ENCODE measurements around the gene TYMP. TPM values are rescaled to one million over a fixed set of nuclear protein-coding genes. Genes with fewer than 3 reads are reported as not detected.

The TYMP gene
- total RNA-seq, 1 experiment from 2014 or later: 12.3 TPM

DNA sequence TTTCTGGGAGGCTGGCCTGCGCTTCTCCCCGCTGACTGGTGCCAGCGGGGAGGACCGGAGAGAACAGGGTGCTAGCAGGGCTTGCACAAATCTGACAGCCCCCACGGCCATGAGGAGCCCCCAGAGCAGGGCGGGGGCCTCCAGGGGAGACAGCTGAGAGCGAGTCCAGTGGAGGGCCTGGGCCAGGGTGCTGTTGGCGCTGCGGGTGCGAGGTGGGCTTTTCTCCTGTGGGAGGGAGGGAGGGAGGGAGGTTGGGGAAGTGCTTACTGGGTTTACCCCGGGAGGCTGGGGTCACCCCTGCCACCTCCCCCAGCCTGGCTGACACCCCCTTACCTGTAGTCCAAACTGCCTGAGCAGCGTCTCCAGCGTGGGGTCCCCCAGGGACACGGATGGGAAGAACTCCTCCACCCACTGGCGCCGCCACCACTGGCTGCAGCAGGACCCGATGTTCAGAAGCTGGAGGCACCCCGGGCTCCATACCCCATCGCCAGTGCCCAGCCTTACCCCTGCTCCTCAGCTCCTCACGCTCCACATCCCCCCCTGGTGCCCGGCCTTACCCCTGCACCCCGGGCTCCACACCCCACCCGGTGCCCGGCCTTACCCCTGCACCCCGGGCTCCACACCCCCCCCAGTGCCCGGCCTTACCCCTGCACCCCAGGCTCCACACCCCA lies 26.2 kb downstream of the TYMP start:
- Histone ChIP-seq H3K4me3 (ENCODE audit: low read length) (no peak overlapping the region), H3K4me2 (ENCODE audit: low read length) (no peak overlapping the region), H3K27me3 (ENCODE audit: low read length) (no peaks in the 10 kb centered on the region), H3K9ac (ENCODE audit: low read length) (no peak overlapping the region), H3K9me3 (ENCODE audit: low read length) (no peaks in the 10 kb centered on the region), H3K27ac (ENCODE audit: low read length) (no peak overlapping the region), H2AFZ (ENCODE audit: low read length) (no peak overlapping the region), H3K9me2 (replicated peaks; ENCODE audit: low read length) (no peaks in the 10 kb centered on the region), H3F3A (ENCODE audit: low read length, unreplicated experiment) (no peaks in the 10 kb centered on the region), H3K4me1 (ENCODE audit: insufficient read depth, low read length) (no peaks in the 10 kb centered on the region; the same call in 1 of the 2 replicates), H4K20me1 (ENCODE audit: low read length) (no peaks in the 10 kb centered on the region), H3K36me3 (ENCODE audit: low read depth, low read length) (no peaks in the 10 kb centered on the region), H3K79me2 (ENCODE audit: low read length) (peaks cover 16% of the 10 kb centered on the region)
- ATAC-seq: no peak
- CTCF ChIA-PET: no interaction called here
- TF ChIP-seq, protein P1, sequence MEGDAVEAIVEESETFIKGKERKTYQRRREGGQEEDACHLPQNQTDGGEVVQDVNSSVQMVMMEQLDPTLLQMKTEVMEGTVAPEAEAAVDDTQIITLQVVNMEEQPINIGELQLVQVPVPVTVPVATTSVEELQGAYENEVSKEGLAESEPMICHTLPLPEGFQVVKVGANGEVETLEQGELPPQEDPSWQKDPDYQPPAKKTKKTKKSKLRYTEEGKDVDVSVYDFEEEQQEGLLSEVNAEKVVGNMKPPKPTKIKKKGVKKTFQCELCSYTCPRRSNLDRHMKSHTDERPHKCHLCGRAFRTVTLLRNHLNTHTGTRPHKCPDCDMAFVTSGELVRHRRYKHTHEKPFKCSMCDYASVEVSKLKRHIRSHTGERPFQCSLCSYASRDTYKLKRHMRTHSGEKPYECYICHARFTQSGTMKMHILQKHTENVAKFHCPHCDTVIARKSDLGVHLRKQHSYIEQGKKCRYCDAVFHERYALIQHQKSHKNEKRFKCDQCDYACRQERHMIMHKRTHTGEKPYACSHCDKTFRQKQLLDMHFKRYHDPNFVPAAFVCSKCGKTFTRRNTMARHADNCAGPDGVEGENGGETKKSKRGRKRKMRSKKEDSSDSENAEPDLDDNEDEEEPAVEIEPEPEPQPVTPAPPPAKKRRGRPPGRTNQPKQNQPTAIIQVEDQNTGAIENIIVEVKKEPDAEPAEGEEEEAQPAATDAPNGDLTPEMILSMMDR (conservative IDR thresholded peaks at IDR 0.05; ENCODE audit: low read depth, low read length): no peak
- TF ChIP-seq EZH2 (IDR thresholded peaks at IDR 0.05; ENCODE audit: low read length, unreplicated experiment): no peak
- no peak for TF ChIP-seq EZH2phosphoT487 (IDR thresholded peaks at IDR 0.05; ENCODE audit: borderline replicate concordance, low read length)
- intact Hi-C loops (cut with micrococcal nuclease): no loop called here
- POLR2A ChIA-PET (ENCODE audit: unreplicated experiment): no interaction called here
- no TSS peak for BruUV-seq (replicated peaks)
- no peak for DNase-seq

DNA sequence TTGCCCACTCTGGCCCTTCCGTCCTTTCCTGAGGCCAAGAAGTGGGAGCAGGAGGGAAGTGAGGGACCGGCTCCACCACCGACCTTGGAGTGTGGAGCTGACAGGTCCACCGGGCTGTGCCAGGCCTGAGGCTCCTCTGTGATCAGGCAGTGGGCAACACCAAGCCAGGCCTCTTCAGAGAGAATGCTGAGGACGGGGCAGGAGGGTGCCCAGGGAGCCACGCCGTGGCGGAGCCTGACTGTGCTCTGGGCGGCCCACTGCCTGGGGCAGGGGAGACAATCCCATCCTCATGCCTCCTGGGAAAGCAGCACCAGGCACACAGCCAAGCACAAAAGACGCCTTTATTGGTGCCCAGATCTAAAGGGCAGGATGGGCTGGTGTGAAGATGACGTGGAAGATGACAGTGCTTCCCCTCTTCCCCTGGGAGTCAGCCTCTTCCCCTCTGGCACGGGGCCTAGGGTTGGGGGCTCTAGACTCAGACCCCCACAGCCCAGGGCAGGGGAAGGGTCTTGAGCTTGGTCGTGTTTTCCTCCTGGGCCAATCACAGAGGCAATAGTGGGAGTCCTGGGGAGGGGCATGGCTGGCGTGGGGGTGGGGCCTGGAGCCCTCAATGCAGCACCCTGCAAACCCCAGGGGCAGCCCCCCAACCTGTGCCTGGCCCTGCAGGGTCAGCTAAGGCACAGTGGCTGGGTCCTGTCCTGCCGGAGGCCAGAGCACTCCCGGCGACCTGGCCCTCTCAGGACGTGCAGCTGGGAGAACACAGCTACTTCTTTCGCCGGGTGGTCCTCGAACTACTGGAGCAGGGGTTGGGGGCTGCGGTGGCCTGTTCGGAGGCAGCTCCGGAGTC lies 27.0 kb downstream of the TYMP start:
- BruUV-seq (replicated peaks): no TSS peak
- ChIA-PET POLR2A (ENCODE audit: unreplicated experiment) (no interaction called here), CTCF (no interaction called here)
- H4K20me1 ChIP-seq (ENCODE audit: low read length): no peaks in the 10 kb centered on the region
- no peak overlapping the region for H3K27ac ChIP-seq (ENCODE audit: low read length)
- H3K36me3 ChIP-seq (ENCODE audit: low read depth, low read length): no peaks in the 10 kb centered on the region
- no peaks in the 10 kb centered on the region for H3K9me2 ChIP-seq (replicated peaks; ENCODE audit: low read length)
- ATAC-seq (no peak), DNase-seq (no peak)
- no peaks in the 10 kb centered on the region for H3F3A ChIP-seq (ENCODE audit: low read length, unreplicated experiment)
- H3K4me1 ChIP-seq (ENCODE audit: insufficient read depth, low read length): no peaks in the 10 kb centered on the region; the same call in 1 of the 2 replicates
- intact Hi-C loops (cut with micrococcal nuclease): no loop called here
- H3K9me3 ChIP-seq (ENCODE audit: low read length): no peaks in the 10 kb centered on the region
- H3K79me2 ChIP-seq (ENCODE audit: low read length): peaks cover 14% of the 10 kb centered on the region
- H3K27me3 ChIP-seq (ENCODE audit: low read length): no peaks in the 10 kb centered on the region
- H2AFZ ChIP-seq (ENCODE audit: low read length): no peak overlapping the region
- TF ChIP-seq, protein P1 (conservative IDR thresholded peaks at IDR 0.05; ENCODE audit: low read depth, low read length): no peak
- TF ChIP-seq EZH2phosphoT487 (IDR thresholded peaks at IDR 0.05; ENCODE audit: borderline replicate concordance, low read length) (no peak), EZH2 (IDR thresholded peaks at IDR 0.05; ENCODE audit: low read length, unreplicated experiment) (no peak)
- H3K4me3 ChIP-seq (ENCODE audit: low read length): no peak overlapping the region
- H3K9ac ChIP-seq (ENCODE audit: low read length): no peak overlapping the region
- no peak overlapping the region for H3K4me2 ChIP-seq (ENCODE audit: low read length)

DNA sequence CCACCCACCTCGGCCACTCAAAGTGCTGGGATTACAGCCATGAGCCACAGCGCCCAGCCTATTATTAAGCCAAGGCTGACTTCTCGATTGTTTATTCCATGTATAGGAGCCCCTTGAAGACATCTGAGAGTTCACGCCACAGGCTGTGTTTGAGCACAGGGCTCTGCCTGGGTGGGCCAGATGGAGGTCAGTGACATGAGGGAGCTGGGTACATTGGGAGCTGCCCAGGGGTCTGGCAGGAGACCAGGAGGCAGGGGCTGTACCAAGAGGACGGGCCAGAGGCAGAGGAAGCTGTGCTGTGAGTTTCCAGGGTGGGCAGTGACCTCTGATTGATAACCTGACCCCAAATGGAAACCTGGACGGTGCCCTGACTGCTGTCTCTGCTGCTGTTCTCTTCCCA lies 27.7 kb downstream of the TYMP start:
- no peaks in the 10 kb centered on the region for H3K36me3 ChIP-seq (ENCODE audit: low read depth, low read length)
- no peaks in the 10 kb centered on the region for H3K27me3 ChIP-seq (ENCODE audit: low read length)
- no peak overlapping the region for H3K4me2 ChIP-seq (ENCODE audit: low read length)
- H3K9me2 ChIP-seq (replicated peaks; ENCODE audit: low read length): no peaks in the 10 kb centered on the region
- TF ChIP-seq EZH2 (IDR thresholded peaks at IDR 0.05; ENCODE audit: low read length, unreplicated experiment) (no peak), EZH2phosphoT487 (IDR thresholded peaks at IDR 0.05; ENCODE audit: borderline replicate concordance, low read length) (no peak)
- TF ChIP-seq, protein P1 (conservative IDR thresholded peaks at IDR 0.05; ENCODE audit: low read depth, low read length): no peak
- ATAC-seq (no peak), DNase-seq (no peak)
- H3K4me1 ChIP-seq (ENCODE audit: insufficient read depth, low read length): no peaks in the 10 kb centered on the region; the same call in 1 of the 2 replicates
- ChIA-PET POLR2A (ENCODE audit: unreplicated experiment) (no interaction called here), CTCF (no interaction called here)
- H4K20me1 ChIP-seq (ENCODE audit: low read length): no peaks in the 10 kb centered on the region
- H3K79me2 ChIP-seq (ENCODE audit: low read length): peaks cover 11% of the 10 kb centered on the region
- H3K9ac ChIP-seq (ENCODE audit: low read length): no peak overlapping the region
- H3K9me3 ChIP-seq (ENCODE audit: low read length): no peaks in the 10 kb centered on the region
- no TSS peak for BruUV-seq (replicated peaks)
- no peak overlapping the region for H3K27ac ChIP-seq (ENCODE audit: low read length)
- intact Hi-C loops (cut with micrococcal nuclease): no loop called here
- no peaks in the 10 kb centered on the region for H3F3A ChIP-seq (ENCODE audit: low read length, unreplicated experiment)
- H2AFZ ChIP-seq (ENCODE audit: low read length): no peak overlapping the region
- no peak overlapping the region for H3K4me3 ChIP-seq (ENCODE audit: low read length)
